K562 (cell line): Measurements from ENCODE around the gene CEBPB.

Experiments
- CEBPB ChIP-seq: fragments of 450-650 bp; IDR thresholded peaks from 2 replicates; pipeline ENCODE4 v1.6.1; 2016; ENCODE audit warnings: missing genetic modification characterization, missing compliant biosample characterization
- MTA2 ChIP-seq: fragments of 450-650 bp; IDR thresholded peaks from 2 replicates; pipeline ENCODE4 v1.6.1; 2016; ENCODE audit warnings: low read depth
- NRF1 ChIP-seq, 2 experiments: fragments of 450-650 bp; IDR thresholded peaks in 1 of 2; conservative IDR thresholded peaks in 1 of 2; 2 replicates each; pipeline ENCODE4 v1.6.1; 2014; ENCODE audit warnings: mild to moderate bottlenecking in 2 of 2
- PATZ1 ChIP-seq: fragments of 250-450 bp; sonication (Bioruptor Pico); IDR thresholded peaks from 2 replicates; pipeline ENCODE4 v1.5.0; 2020; ENCODE audit warnings: mild to moderate bottlenecking, borderline replicate concordance
- PCBP2 ChIP-seq: fragments of 200-400 bp; formaldehyde crosslinking; IDR thresholded peaks from 2 replicates; pipeline ENCODE4 v1.6.1; 2018; ENCODE audit warnings: low read length, low read depth, mild to moderate bottlenecking, moderate library complexity; ENCODE audit not compliant: poor library complexity, severe bottlenecking
- POLR2A ChIP-seq: fragments of 450-650 bp; conservative IDR thresholded peaks from 2 replicates; pipeline ENCODE4 v1.6.1; 2016
- STAT6 ChIP-seq: sonication (generic); formaldehyde crosslinking; IDR thresholded peaks from 2 replicates; pipeline ENCODE4 v1.8.1; 2023; ENCODE audit warnings: mild to moderate bottlenecking, missing genetic modification reagents
- ZNF239 ChIP-seq: fragments of 250-450 bp; sonication (Bioruptor Pico); IDR thresholded peaks from 2 replicates; pipeline ENCODE4 v1.4.0; 2020; ENCODE audit warnings: mild to moderate bottlenecking
- ZNF274 ChIP-seq: IDR thresholded peaks from 2 replicates; pipeline ENCODE4 v1.6.1; 2011; ENCODE audit warnings: low read depth, mild to moderate bottlenecking, low read length, moderate library complexity, borderline replicate concordance
- ZZZ3 ChIP-seq: fragments of 450-650 bp; IDR thresholded peaks from 2 replicates; pipeline ENCODE4 v1.6.1; 2016; ENCODE audit warnings: antibody characterized with exemption, mild to moderate bottlenecking, moderate library complexity
- TF ChIP-seq, protein P1 (sequence below), 3 experiments: IDR thresholded peaks in 2 of 3; conservative IDR thresholded peaks in 1 of 3; 2 replicates each; pipeline ENCODE4 v1.5.1; 2011 to 2012; ENCODE audit warnings: low read length in 3 of 3, mild to moderate bottlenecking in 3 of 3, control low read depth in 2 of 3, improper control_type of control experiment in 1 of 3, inconsistent platforms in 1 of 3, low read depth in 1 of 3, mixed read lengths in 1 of 3, moderate library complexity in 1 of 3; ENCODE audit not compliant: insufficient read depth in 2 of 3
- TF ChIP-seq, protein P2 (sequence below): sonication (generic); formaldehyde crosslinking; IDR thresholded peaks from 2 replicates; pipeline ENCODE4 v1.9.0; 2022; ENCODE audit warnings: mild to moderate bottlenecking, missing genetic modification reagents

DNA sequence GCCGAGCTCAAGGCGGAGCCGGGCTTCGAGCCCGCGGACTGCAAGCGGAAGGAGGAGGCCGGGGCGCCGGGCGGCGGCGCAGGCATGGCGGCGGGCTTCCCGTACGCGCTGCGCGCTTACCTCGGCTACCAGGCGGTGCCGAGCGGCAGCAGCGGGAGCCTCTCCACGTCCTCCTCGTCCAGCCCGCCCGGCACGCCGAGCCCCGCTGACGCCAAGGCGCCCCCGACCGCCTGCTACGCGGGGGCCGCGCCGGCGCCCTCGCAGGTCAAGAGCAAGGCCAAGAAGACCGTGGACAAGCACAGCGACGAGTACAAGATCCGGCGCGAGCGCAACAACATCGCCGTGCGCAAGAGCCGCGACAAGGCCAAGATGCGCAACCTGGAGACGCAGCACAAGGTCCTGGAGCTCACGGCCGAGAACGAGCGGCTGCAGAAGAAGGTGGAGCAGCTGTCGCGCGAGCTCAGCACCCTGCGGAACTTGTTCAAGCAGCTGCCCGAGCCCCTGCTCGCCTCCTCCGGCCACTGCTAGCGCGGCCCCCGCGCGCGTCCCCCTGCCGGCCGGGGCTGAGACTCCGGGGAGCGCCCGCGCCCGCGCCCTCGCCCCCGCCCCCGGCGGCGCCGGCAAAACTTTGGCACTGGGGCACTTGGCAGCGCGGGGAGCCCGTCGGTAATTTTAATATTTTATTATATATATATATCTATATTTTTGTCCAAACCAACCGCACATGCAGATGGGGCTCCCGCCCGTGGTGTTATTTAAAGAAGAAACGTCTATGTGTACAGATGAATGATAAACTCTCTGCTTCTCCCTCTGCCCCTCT, 1.1 kb downstream of the CEBPB start:
- TF ChIP-seq ZNF274, result no peak
- no peak for TF ChIP-seq CEBPB (tag)
- no peak for TF ChIP-seq STAT6 (CRISPR knock-in tag)
- TF ChIP-seq PATZ1 (CRISPR knock-in tag), result no peak
- TF ChIP-seq MTA2, result no peak
- TF ChIP-seq, protein P1, sequence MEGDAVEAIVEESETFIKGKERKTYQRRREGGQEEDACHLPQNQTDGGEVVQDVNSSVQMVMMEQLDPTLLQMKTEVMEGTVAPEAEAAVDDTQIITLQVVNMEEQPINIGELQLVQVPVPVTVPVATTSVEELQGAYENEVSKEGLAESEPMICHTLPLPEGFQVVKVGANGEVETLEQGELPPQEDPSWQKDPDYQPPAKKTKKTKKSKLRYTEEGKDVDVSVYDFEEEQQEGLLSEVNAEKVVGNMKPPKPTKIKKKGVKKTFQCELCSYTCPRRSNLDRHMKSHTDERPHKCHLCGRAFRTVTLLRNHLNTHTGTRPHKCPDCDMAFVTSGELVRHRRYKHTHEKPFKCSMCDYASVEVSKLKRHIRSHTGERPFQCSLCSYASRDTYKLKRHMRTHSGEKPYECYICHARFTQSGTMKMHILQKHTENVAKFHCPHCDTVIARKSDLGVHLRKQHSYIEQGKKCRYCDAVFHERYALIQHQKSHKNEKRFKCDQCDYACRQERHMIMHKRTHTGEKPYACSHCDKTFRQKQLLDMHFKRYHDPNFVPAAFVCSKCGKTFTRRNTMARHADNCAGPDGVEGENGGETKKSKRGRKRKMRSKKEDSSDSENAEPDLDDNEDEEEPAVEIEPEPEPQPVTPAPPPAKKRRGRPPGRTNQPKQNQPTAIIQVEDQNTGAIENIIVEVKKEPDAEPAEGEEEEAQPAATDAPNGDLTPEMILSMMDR (IDR thresholded peaks at IDR 0.05 in 2 of 3, conservative IDR thresholded peaks at IDR 0.05 in 1 of 3; ENCODE audit: insufficient read depth in 2 of 3, low read depth in 1 of 3, low read length in 3 of 3), result peak; percentile 24 to 57 (median 35); a peak in 3 of 6 replicates
- TF ChIP-seq ZZZ3, result no peak
- peak; percentile 70; the same call in 1 of the 2 replicates for TF ChIP-seq POLR2A
- TF ChIP-seq NRF1 (conservative IDR thresholded peaks at IDR 0.05 in 1 of 2, IDR thresholded peaks at IDR 0.05 in 1 of 2), result peak; percentile 66 to 73; a peak in 2 of 4 replicates
- TF ChIP-seq, protein P2, sequence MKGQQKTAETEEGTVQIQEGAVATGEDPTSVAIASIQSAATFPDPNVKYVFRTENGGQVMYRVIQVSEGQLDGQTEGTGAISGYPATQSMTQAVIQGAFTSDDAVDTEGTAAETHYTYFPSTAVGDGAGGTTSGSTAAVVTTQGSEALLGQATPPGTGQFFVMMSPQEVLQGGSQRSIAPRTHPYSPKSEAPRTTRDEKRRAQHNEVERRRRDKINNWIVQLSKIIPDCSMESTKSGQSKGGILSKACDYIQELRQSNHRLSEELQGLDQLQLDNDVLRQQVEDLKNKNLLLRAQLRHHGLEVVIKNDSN (CRISPR knock-in tag), result no peak
- TF ChIP-seq PCBP2, result no peak
- TF ChIP-seq ZNF239 (CRISPR knock-in tag), result no peak
